SKM-1 (cell line): ENCODE results near the gene C22orf31.

Experiments used
- DNase-seq: peaks from one replicate; lab custom pipeline; 2025; ENCODE audit not compliant: unreplicated experiment; lab: John Stamatoyannopoulos, UW

C22orf31 gene

GRCh38 chr22:29030016-29030617, 31.5 kb downstream of the C22orf31 start:
- no peak for DNase-seq

DNA sequence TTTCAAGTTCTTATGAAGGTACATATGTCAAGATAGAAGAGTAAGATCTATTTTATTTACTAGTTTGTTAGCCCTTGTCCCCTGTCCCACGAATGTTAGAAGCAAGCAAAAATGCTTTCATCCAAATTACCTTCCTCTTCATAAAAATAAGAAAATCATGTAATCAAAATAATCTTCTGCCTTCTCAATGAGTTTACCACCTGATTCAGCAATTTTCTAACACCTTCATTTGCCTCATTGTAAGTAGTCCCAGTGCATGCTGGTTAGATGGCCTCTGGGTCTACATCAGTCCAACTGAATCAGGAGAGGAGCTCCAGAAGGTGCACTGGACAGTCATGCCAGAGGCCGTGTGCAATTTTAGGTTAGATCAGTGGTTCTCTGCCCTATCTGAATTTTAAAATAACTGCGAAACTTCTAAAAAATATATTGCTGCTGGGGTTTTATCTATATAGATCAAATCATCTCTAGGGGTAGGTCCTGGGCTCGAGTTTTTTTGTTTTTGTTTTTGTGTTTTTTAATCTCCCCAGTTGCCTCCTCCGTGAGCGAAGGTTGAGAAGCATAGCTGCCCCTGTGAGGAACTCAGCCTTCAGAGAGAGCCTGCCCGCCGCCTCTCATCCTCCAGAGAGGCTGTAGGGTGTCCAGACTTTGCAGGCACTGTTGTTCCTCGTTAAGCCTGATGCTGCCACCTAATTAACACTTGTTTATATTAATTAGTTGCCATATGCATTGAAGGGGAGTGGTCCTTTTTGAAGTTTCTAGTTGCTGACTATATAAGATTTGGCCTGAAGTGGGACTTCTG, 32.2 kb downstream of the C22orf31 start:
- DNase-seq: no peak

- no peak for DNase-seq
Observed at GRCh38 chr22:29028468-29028867, 33.2 kb downstream of the C22orf31 start.

DNA sequence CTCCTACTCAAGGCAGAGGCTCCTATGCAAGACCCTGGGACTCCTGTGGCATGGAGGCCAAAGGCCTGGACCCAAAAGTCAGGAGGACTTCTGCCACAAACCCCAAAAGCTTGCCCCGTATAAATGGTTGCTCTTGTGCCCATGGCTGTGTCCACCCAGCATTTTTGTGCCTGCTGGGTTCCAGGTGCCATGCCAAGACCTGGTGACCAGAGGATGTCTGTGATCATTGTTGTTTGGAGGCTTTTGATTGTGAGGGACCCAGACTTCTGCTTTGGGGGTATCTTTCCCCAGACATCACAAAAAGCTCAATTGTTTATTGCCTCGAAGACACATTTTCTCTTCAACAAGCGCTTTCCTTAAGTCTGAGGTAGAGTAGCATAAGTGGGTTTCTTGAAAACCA, 35.1 kb downstream of the C22orf31 start:
- DNase-seq: no peak

- no peak for DNase-seq
Observed at GRCh38 chr22:29023172-29023796, 38.3 kb downstream of the C22orf31 start.

DNA sequence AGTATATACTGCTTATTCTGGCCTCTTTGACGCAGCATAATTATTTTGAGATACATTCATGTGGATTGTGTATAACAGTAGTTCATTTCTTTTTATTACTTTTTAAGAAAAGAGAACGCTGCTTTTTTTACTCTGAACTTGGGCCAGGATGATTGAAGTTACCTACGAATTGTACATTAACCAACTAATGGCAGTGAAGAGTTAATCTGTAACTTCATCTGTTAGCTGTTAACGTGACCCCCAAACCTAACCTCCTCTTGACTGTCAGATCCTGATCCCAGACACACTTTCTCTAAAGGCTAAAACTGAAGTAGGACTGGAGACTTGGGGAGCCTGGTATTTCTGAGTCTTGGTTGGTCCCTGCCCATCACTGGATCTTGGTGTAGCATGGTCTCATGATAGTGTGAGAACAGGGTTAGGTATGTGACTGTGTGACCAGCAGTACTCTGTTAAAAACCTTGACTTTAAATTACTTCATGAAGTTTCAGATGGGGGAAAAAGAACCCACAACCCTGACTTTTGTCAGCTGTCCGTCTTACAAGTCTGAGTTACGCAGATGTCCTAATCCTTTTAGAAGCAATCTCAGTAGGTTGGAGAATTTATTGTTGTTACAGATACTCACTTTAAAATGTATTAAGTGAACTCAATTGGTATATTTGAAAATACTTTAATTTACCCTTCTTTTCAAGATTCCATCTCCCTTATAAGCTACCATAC, 39.4 kb downstream of the C22orf31 start:
- DNase-seq: no peak

GRCh38 chr22:29018293-29019189, 43.1 kb downstream of the C22orf31 start:
- no peak for DNase-seq

GRCh38 chr22:29016067-29016938, 45.3 kb downstream of the C22orf31 start:
- DNase-seq: no peak

DNA sequence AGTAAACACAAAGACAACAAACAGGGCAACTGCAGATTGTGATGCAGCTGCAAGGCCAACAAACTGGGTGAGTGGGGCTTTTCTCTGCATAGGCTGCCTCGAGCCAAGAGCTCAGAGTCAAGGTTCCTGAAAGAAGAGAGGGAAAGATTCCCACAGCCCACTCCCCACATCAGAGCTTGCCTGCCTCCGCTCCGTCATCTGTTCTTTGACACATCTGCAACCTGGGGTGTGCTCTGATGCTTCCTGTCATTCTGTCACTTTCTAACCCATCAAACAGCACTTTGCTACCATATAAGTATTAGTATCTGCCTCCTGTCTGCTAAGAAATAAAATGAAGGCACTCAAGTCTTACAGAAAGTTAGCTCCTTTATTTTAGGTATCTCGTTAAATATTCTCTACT, 46.9 kb downstream of the C22orf31 start:
- no peak for DNase-seq

DNA sequence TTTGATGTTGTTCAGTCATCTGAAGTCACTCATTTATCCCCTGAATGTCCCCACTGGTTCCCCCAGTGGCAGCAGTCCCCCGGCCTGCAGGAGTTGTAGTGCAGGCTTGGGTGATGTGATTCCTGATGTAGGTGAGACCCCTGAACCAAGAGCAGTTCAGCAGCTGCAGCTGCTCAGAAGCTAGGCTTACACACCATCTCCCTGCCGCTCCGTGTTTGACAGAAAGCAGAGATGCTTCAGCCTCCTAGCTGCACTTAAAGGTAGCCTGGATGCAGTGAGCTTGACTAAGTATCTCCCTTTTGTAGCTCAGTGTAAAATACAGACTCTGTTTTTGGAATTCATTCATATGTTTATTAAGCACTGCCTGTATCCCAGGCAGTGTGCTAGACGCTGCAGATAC, 47.3 kb downstream of the C22orf31 start:
- no peak for DNase-seq

- DNase-seq: no peak
Observed at GRCh38 chr22:29012952-29013351, 48.7 kb downstream of the C22orf31 start.

- DNase-seq: no peak
Observed at GRCh38 chr22:29012101-29012433, 49.6 kb downstream of the C22orf31 start.

DNA sequence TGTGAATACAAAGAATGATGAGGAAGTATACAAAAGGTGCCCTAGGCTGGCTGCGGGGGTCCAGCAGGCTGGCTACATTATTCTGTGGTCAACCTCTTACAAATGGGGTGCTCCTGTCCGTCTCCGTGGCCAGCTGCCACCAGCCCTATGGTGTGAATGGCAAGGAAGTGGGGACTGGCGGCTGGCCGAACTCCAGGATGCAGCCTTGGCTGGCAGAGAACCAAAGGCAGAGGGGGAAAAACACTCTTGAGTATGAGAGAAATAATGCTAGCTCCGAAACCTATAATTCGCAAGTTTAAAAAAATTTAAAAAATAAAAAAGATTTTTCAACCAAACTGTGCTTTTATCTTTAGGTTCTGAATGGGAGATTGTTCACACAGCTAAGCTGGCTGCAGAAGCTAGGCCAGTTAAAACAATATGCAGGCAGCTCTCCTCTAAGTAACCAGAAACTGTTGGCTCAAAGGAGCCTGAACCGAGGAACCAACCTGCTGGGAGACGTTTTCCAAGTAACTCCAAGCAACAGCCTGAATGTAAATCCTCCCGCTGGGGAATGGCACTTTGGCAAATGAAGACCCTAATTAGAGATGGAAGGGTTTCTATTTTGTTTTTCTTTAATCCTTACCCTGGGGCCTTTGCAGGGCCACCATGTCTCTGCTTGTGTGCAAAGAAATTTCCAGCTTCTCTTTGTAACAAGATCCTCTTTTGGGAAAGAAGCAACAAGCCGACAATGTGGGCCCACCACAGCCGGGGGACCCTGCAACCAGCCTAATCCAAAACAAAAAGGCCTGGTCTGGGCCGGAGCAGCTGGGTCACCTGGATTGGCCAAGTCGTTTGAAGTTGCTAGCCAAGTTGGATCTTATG, 50.2 kb downstream of the C22orf31 start:
- no peak for DNase-seq

DNA sequence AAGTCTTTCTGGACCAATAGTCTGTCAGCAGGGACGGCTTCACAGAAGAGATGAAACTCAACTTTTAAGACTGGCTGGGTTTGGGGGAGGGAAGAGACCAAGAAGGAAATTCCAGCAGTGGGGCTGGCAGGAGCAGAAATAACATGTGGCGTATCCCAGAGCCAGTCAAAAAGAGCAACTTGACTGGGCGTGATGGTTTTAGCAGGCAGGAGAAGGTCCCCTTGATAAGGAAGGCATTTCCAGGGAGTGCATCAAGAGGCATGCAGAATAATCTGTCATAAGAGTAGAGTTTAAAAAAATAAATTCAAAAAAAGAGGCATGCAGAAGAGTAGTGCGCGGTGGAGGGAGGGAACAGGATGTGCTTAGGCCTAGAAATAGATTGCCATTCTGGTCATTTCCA, 52.5 kb downstream of the C22orf31 start:
- DNase-seq: no peak
